K562 (cell line): ENCODE measurements around the gene OTULINL. TPM values are rescaled to one million over a fixed set of nuclear protein-coding genes. Genes with fewer than 3 reads are reported as not detected.

Source experiments
- ATAC-seq: fragments of 200-7000 bp; cut with Tn5 transposase; 3 replicates; pipeline ENCODE4 v1.9.1; 2020; ENCODE audit warnings: moderate library complexity
- BruUV-seq: library from RNA; stranded (reverse); fragments of 400-500 nt; replicated peaks from 2 replicates; lab custom pipeline; 2021; lab: Mats Ljungman, UMichigan
- CTCF ChIA-PET: fragments of 300-600 bp; formaldehyde crosslinking; extraction: SDS; loops from one replicate; lab custom pipeline; 2021; ENCODE audit warnings: low intra/inter-chr PET ratio; lab: Yijun Ruan, JAX
- POLR2A ChIA-PET: fragments of 300-600, 350-650 bp; sonication (Branson Sonifier 250); formaldehyde crosslinking; extraction: SDS; loops from one replicate; lab custom pipeline; 2021; ENCODE audit warnings: antibody characterized with exemption, inconsistent platforms; lab: Yijun Ruan, JAX
- DNase-seq, 4 experiments: peaks; one replicate each; pipeline versions ENCODE4 v3.0.0 to v3.0.0-alpha.2; 2011 to 2018; ENCODE audit warnings: low spot score in 3 of 4, mixed read lengths in 3 of 4; ENCODE audit errors: extremely low read depth in 1 of 4
- FAIRE-seq: peaks from 2 replicates; lab custom pipeline; 2011; peaks lifted over from hg19 to GRCh38; lab: Jason Lieb, UNC
- H2AFZ ChIP-seq: 2 replicates; pipeline ENCODE4 v1.6.0; 2011; ENCODE audit warnings: low read depth, low read length, control low read depth, inconsistent platforms
- H3K27ac ChIP-seq: fragments of 200-600 bp; 3 replicates; pipeline ENCODE4 v1.8.0; 2011; ENCODE audit warnings: low read depth, mild to moderate bottlenecking, control low read depth, inconsistent platforms, low read length, moderate library complexity, mixed read lengths; ENCODE audit errors: extremely low read depth
- H3K27me3 ChIP-seq, 2 experiments: fragments of 300-600 bp in 1 of 2; 2 replicates in 1 of 2; 3 replicates in 1 of 2; pipeline versions ENCODE4 v1.6.0 to v1.8.0; 2011; ENCODE audit warnings: inconsistent platforms in 2 of 2, low read length in 2 of 2, mild to moderate bottlenecking in 1 of 2, mixed read lengths in 1 of 2, moderate library complexity in 1 of 2; ENCODE audit not compliant: control insufficient read depth in 2 of 2, insufficient read depth in 2 of 2
- H3K36me3 ChIP-seq: fragments of 300-600 bp; 3 replicates; pipeline ENCODE4 v1.8.0; 2011; ENCODE audit warnings: mild to moderate bottlenecking, low read length, inconsistent platforms; ENCODE audit not compliant: control insufficient read depth, insufficient read depth
- H3K4me1 ChIP-seq, 2 experiments: fragments of 200-600 bp in 1 of 2; replicated peaks in 1 of 2; 2 replicates in 1 of 2; 3 replicates in 1 of 2; pipeline versions ENCODE4 v1.5.1 to v1.8.0; 2011; ENCODE audit warnings: inconsistent platforms in 2 of 2, low read length in 2 of 2, mild to moderate bottlenecking in 1 of 2, mixed read lengths in 1 of 2, moderate library complexity in 1 of 2; ENCODE audit not compliant: control insufficient read depth in 2 of 2, insufficient read depth in 2 of 2
- H3K4me2 ChIP-seq: 2 replicates; pipeline ENCODE4 v1.6.1; 2011; ENCODE audit warnings: low read length, control low read depth, inconsistent platforms, mixed read lengths; ENCODE audit not compliant: insufficient read depth
- H3K4me3 ChIP-seq: fragments of 200-600 bp; sonication (generic), shearing (Covaris generic); 2 replicates; pipeline ENCODE4 v1.5.1; 2016; ENCODE audit warnings: control low read depth, inconsistent platforms
- H3K79me2 ChIP-seq: fragments of 200-600 bp; 3 replicates; pipeline ENCODE4 v1.8.0; 2011; ENCODE audit warnings: low read length, inconsistent platforms; ENCODE audit not compliant: control insufficient read depth, insufficient read depth
- H3K9ac ChIP-seq, 2 experiments: 2 replicates each; pipeline versions ENCODE4 v1.6.0 to v1.6.1; 2011; ENCODE audit warnings: low read depth in 2 of 2, low read length in 2 of 2, control low read depth in 1 of 2, inconsistent platforms in 1 of 2, mild to moderate bottlenecking in 1 of 2, mixed read lengths in 1 of 2; ENCODE audit not compliant: insufficient read depth in 1 of 2
- H3K9me1 ChIP-seq: one replicate; pipeline ENCODE4 v1.6.0; 2011; ENCODE audit warnings: inconsistent platforms, mild to moderate bottlenecking, low read length, moderate library complexity; ENCODE audit not compliant: control insufficient read depth, insufficient read depth
- H3K9me3 ChIP-seq: replicated peaks from 2 replicates; pipeline ENCODE4 v1.5.1; 2011; ENCODE audit warnings: low read depth, low read length, inconsistent platforms; ENCODE audit not compliant: control insufficient read depth, insufficient read depth
- H4K20me1 ChIP-seq: replicated peaks from 2 replicates; pipeline ENCODE4 v1.6.1; 2011; ENCODE audit warnings: low read length, inconsistent platforms, mixed read lengths; ENCODE audit not compliant: control insufficient read depth, insufficient read depth
- NFXL1 ChIP-seq: fragments of 450-650 bp; formaldehyde crosslinking; IDR thresholded peaks from 2 replicates; pipeline ENCODE4 v1.4.0; 2021; ENCODE audit warnings: mild to moderate bottlenecking
- NRF1 ChIP-seq, 2 experiments: fragments of 450-650 bp; IDR thresholded peaks in 1 of 2; conservative IDR thresholded peaks in 1 of 2; 2 replicates each; pipeline ENCODE4 v1.6.1; 2014; ENCODE audit warnings: mild to moderate bottlenecking in 2 of 2
- SIN3B ChIP-seq: fragments of 450-650 bp; IDR thresholded peaks from 2 replicates; pipeline ENCODE4 v1.6.1; 2017; ENCODE audit warnings: low read depth, mild to moderate bottlenecking, moderate library complexity
- WGBS: fragments of 100-300 bp; shearing (Covaris generic); methylation state at CpG from one replicate; pipeline ENCODE4 v1.1.6; 2016; ENCODE audit warnings: low coverage, mixed read lengths; ENCODE audit not compliant: insufficient coverage; ENCODE audit errors: missing lambda C conversion rate; 5-methylcytosine and 5-hydroxymethylcytosine counted together
- in situ Hi-C: fragments of 300-500 bp; cut with MboI; formaldehyde crosslinking; loops from 4 replicates; pipeline ENCODE4 v1.15.0; 2018; ENCODE audit warnings: inconsistent platforms, mixed read lengths
- intact Hi-C: fragments of 100-400 bp; cut with micrococcal nuclease; formaldehyde crosslinking; loops from 2 replicates; pipeline ENCODE4 v1.14.2; 2022
- polyA plus RNA-seq, 8 experiments: library from polyadenylated mRNA; depleted of rRNA in 4 of 8; stranded (reverse) in 5 of 8; unstranded in 3 of 8; fragments of >200 nt; fragmentation: Nextera tagmentation in 2 of 8; fragmentation: Illumina TruSeq in 1 of 8; extraction: Ambion mirVana in 2 of 8; extraction: Trizol in 1 of 8; gene quantifications; 2 replicates each; pipeline versions ENCODE4 v1.2.1 to v1.2.3, GENCODE V29; 2011 to 2014; ENCODE audit warnings: inconsistent platforms in 1 of 8, missing spikeins in 1 of 8
- total RNA-seq, 7 experiments: library from RNA; depleted of rRNA in 6 of 7; stranded (reverse); fragments of >200 nt in 6 of 7; fragmentation: Illumina TruSeq in 2 of 7; extraction: Trizol in 2 of 7; gene quantifications; 2 replicates each; pipeline versions ENCODE4 v1.2.1 to v1.2.3, GENCODE V29; 2011 to 2021; ENCODE audit warnings: low replicate concordance in 1 of 7

OTULINL gene
- total and polyA plus RNA-seq, 9 of the 15 experiments (the other 6 are each of a cell fraction or from before 2014, with no cell fraction given) = 0.13 to 0.18 TPM; not detected in 7

GRCh38 chr5:14580398-14581034 is 1.1 kb upstream of the OTULINL start:
- TF ChIP-seq SIN3B (no peak), NRF1 (conservative IDR thresholded peaks at IDR 0.05 in 1 of 2, IDR thresholded peaks at IDR 0.05 in 1 of 2) (no peak), NFXL1 (CRISPR knock-in tag) (no peak)
- no TSS peak for BruUV-seq
- peaks cover 9 to 28% of the 10 kb centered on the region in 2 experiments; a peak in 4 of 5 replicates for H3K27me3 ChIP-seq
- no peak overlapping the region for H2AFZ ChIP-seq
- H4K20me1 ChIP-seq = no peaks in the 10 kb centered on the region
- H3K4me2 ChIP-seq = no peak overlapping the region
- in situ Hi-C loops = no loop called here
- no peaks in the 10 kb centered on the region for H3K36me3 ChIP-seq
- FAIRE-seq (no peak), DNase-seq (no peak), ATAC-seq (no peak)
- H3K9me1 ChIP-seq = no peaks in the 10 kb centered on the region
- no peak overlapping the region for H3K27ac ChIP-seq
- H3K4me1 ChIP-seq = peaks cover 0 to 19% of the 10 kb centered on the region in 2 experiments; a peak in 2 of 5 replicates
- no peaks in the 10 kb centered on the region for H3K79me2 ChIP-seq
- CTCF ChIA-PET = no interaction called here
- intact Hi-C loops = no loop called here
- no peak overlapping the region for H3K9ac ChIP-seq
- no peaks in the 10 kb centered on the region; the same call in 1 of the 2 replicates for H3K9me3 ChIP-seq
- POLR2A ChIA-PET = no interaction called here
- WGBS = 15% methylated on average over 6 of the region's 6 CpGs
- H3K4me3 ChIP-seq = no peak overlapping the region
